GM12878 (cell line): ENCODE data around the gene NLRC5. TPM values are rescaled to one million over a fixed set of nuclear protein-coding genes. Genes with fewer than 3 reads are reported as not detected.

Source experiments
- CREM ChIP-seq: IDR thresholded peaks from 2 replicates; pipeline ENCODE4 v1.6.1; 2014; ENCODE audit warnings: antibody characterized with exemption, low read depth
- CTCF ChIP-seq, 3 experiments: IDR thresholded peaks in 2 of 3; conservative IDR thresholded peaks in 1 of 3; 2 replicates each; pipeline ENCODE4 v1.5.1; 2011; ENCODE audit warnings: low read depth in 3 of 3, low read length in 3 of 3, mild to moderate bottlenecking in 3 of 3, control low read depth in 2 of 3, moderate library complexity in 2 of 3, inconsistent platforms in 1 of 3, mixed read lengths in 1 of 3; ENCODE audit not compliant: control insufficient read depth in 2 of 3, insufficient read depth in 1 of 3; ENCODE audit errors: extremely low read depth in 1 of 3
- E2F8 ChIP-seq: fragments of 450-650 bp; IDR thresholded peaks from 2 replicates; pipeline ENCODE4 v1.6.1; 2018; ENCODE audit warnings: mild to moderate bottlenecking, low read depth, moderate library complexity; ENCODE audit not compliant: partially characterized antibody
- EZH2 ChIP-seq: IDR thresholded peaks from 2 replicates; pipeline ENCODE4 v1.6.1; 2012; ENCODE audit warnings: low read depth, mild to moderate bottlenecking, control low read depth, inconsistent platforms, low read length, borderline replicate concordance; ENCODE audit not compliant: control insufficient read depth
- FOXM1 ChIP-seq: IDR thresholded peaks from 2 replicates; pipeline ENCODE4 v1.6.1; 2012; ENCODE audit warnings: low read depth, mild to moderate bottlenecking, inconsistent platforms, low read length, moderate library complexity
- HDGF ChIP-seq: fragments of 450-650 bp; IDR thresholded peaks from 2 replicates; pipeline ENCODE4 v1.6.1; 2016; ENCODE audit warnings: antibody characterized with exemption
- IRF5 ChIP-seq: fragments of 450-650 bp; IDR thresholded peaks from 2 replicates; pipeline ENCODE4 v1.6.1; 2017; ENCODE audit warnings: borderline replicate concordance
- KLF5 ChIP-seq: fragments of 450-650 bp; IDR thresholded peaks from 2 replicates; pipeline ENCODE4 v1.6.1; 2014; ENCODE audit warnings: mild to moderate bottlenecking; ENCODE audit not compliant: partially characterized antibody
- MLLT1 ChIP-seq: fragments of 450-650 bp; IDR thresholded peaks from 2 replicates; pipeline ENCODE4 v1.6.1; 2016; ENCODE audit warnings: mild to moderate bottlenecking
- NFIC ChIP-seq: IDR thresholded peaks from 2 replicates; pipeline ENCODE4 v1.6.1; 2012; ENCODE audit warnings: low read depth, mild to moderate bottlenecking, inconsistent platforms, low read length, moderate library complexity
- NKRF ChIP-seq: fragments of 450-650 bp; conservative IDR thresholded peaks from 2 replicates; pipeline ENCODE4 v1.6.1; 2017; ENCODE audit warnings: mild to moderate bottlenecking, moderate library complexity
- NRF1 ChIP-seq: conservative IDR thresholded peaks from 2 replicates; pipeline ENCODE4 v1.6.1; 2011; ENCODE audit warnings: mild to moderate bottlenecking, low read depth, low read length, improper control_type of control experiment
- RELB ChIP-seq: fragments of 450-650 bp; IDR thresholded peaks from 2 replicates; pipeline ENCODE4 v1.6.1; 2017; ENCODE audit warnings: low read depth, mild to moderate bottlenecking, moderate library complexity
- SMC3 ChIP-seq: IDR thresholded peaks from 2 replicates; pipeline ENCODE4 v1.6.1; 2011; ENCODE audit warnings: low read length, improper control_type of control experiment, borderline replicate concordance
- SUPT20H ChIP-seq: IDR thresholded peaks from 2 replicates; pipeline ENCODE4 v1.6.1; 2011; ENCODE audit warnings: low read depth, mild to moderate bottlenecking, low read length, moderate library complexity, borderline replicate concordance; ENCODE audit not compliant: control insufficient read depth
- TARDBP ChIP-seq: IDR thresholded peaks from 2 replicates; pipeline ENCODE4 v1.6.1; 2016; ENCODE audit warnings: borderline replicate concordance
- ZBED1 ChIP-seq: IDR thresholded peaks from 2 replicates; pipeline ENCODE4 v1.6.1; 2016; ENCODE audit warnings: borderline replicate concordance
- polyA plus RNA-seq, 11 experiments: library from polyadenylated mRNA; depleted of rRNA in 4 of 11; unstranded in 6 of 11; stranded (reverse) in 5 of 11; fragments of >200 nt; fragmentation: Nextera tagmentation in 4 of 11; fragmentation: Illumina TruSeq in 1 of 11; extraction: Ambion mirVana in 4 of 11; extraction: Trizol in 1 of 11; gene quantifications; 1 replicate in 1 of 11; 2 replicates in 10 of 11; pipeline versions ENCODE4 v1.2.1 to v1.2.3, GENCODE V29; 2011 to 2016; ENCODE audit warnings: inconsistent platforms in 2 of 11, missing spikeins in 2 of 11, low read depth in 1 of 11
- total RNA-seq, 4 experiments: library from RNA; depleted of rRNA in 3 of 4; stranded (reverse); fragments of >200 nt in 3 of 4; fragmentation: Illumina TruSeq in 1 of 4; extraction: Trizol in 1 of 4; gene quantifications; 2 replicates each; pipeline versions ENCODE4 v1.2.1 to v1.2.3, GENCODE V29; 2013 to 2021

Gene NLRC5
- total and polyA plus RNA-seq, 10 of the 15 experiments (the other 5 are each of a cell fraction or from before 2014, with no cell fraction given), result 13.1 to 105 (median 57.3) TPM

GRCh38 chr16:56970934-56971767 lies 18.2 kb upstream of the NLRC5 start (continued):
- TF ChIP-seq CTCF (IDR thresholded peaks at IDR 0.05 in 2 of 3, conservative IDR thresholded peaks at IDR 0.05 in 1 of 3; ENCODE audit: control insufficient read depth in 2 of 3, extremely low read depth in 1 of 3, insufficient read depth in 1 of 3, low read depth in 3 of 3, low read length in 3 of 3) (peak in 1 of 3 experiments; percentile 20; a peak in 1 of 6 replicates), SUPT20H (no peak), NKRF (no peak), FOXM1 (no peak), E2F8 (no peak), NRF1 (no peak), MLLT1 (no peak), RELB (peak; percentile 76), TARDBP (no peak), IRF5 (no peak), HDGF (peak; percentile 88; the same call in 1 of the 2 replicates), KLF5 (no peak), CREM (peak; percentile 74; the same call in 1 of the 2 replicates), ZBED1 (no peak), SMC3 (peak; percentile 26; the same call in 1 of the 2 replicates), NFIC (no peak), EZH2 (no peak)
